IPS-NIHi7 (cell line): ENCODE measurements around the gene EIF4EBP2.

Experiments used
- DNase-seq: peaks from one replicate; pipeline ENCODE4 v3.0.0; 2012; ENCODE audit warnings: mixed read lengths; ENCODE audit errors: extremely low spot score

EIF4EBP2 gene

GRCh38 chr10:70432101-70432500 is 28.2 kb downstream of the EIF4EBP2 start:
- DNase-seq, result no peak

GRCh38 chr10:70432561-70433263 is 28.8 kb downstream of the EIF4EBP2 start:
- DNase-seq, result no peak

- DNase-seq, result no peak
Observed at GRCh38 chr10:70433581-70434280, 29.8 kb downstream of the EIF4EBP2 start.

- DNase-seq, result no peak
Observed at GRCh38 chr10:70435241-70436085, 31.5 kb downstream of the EIF4EBP2 start.

- DNase-seq, result peak; percentile 59
Observed at GRCh38 chr10:70437721-70438120, 33.8 kb downstream of the EIF4EBP2 start.

GRCh38 chr10:70440296-70441160 is 36.6 kb downstream of the EIF4EBP2 start:
- peak; percentile 58 for DNase-seq

GRCh38 chr10:70441161-70441894 is 37.4 kb downstream of the EIF4EBP2 start, which contains the start of gene NODAL:
Gene NODAL, minus strand, starts transcription at chr10:70441681. Its CDS starts 14 bp downstream, at chr10:70441667.
- peak; percentile 54 for DNase-seq

- no peak for DNase-seq
Observed at GRCh38 chr10:70441895-70442309, 38.0 kb downstream of the EIF4EBP2 start.

GRCh38 chr10:70442332-70442988 is 38.5 kb downstream of the EIF4EBP2 start:
- peak; percentile 69 for DNase-seq

GRCh38 chr10:70444744-70445143 is 40.8 kb downstream of the EIF4EBP2 start:
- DNase-seq, result no peak

- no peak for DNase-seq
Observed at GRCh38 chr10:70445718-70446657, 42.0 kb downstream of the EIF4EBP2 start.

GRCh38 chr10:70448236-70448635 is 44.3 kb downstream of the EIF4EBP2 start:
- DNase-seq, result no peak

GRCh38 chr10:70455213-70455630 is 51.3 kb downstream of the EIF4EBP2 start:
- DNase-seq, result peak; percentile 85

GRCh38 chr10:70456164-70456563 is 52.2 kb downstream of the EIF4EBP2 start:
- DNase-seq, result no peak

- DNase-seq, result no peak
Observed at GRCh38 chr10:70457759-70458305, 53.9 kb downstream of the EIF4EBP2 start.

- peak; percentile 60 for DNase-seq
Observed at GRCh38 chr10:70458329-70459060, 54.5 kb downstream of the EIF4EBP2 start.

GRCh38 chr10:70459061-70459773 is 55.3 kb downstream of the EIF4EBP2 start:
- DNase-seq, result no peak
